HTR-8/SVneo (cell line): ENCODE data around the gene GID4.
"Not testable (repeated sequence)": the region's sequence is repeated elsewhere in the genome, so short reads cannot be mapped to it uniquely, and the experiment has no call there.

Source experiments
- DNase-seq: peaks from one replicate; pipeline ENCODE4 v3.0.0; 2011; ENCODE audit warnings: low spot score, mixed read lengths; ENCODE audit not compliant: insufficient read length
- FAIRE-seq: peaks from 2 replicates; lab custom pipeline; 2011; peaks lifted over from hg19 to GRCh38; lab: Jason Lieb, UNC

The GID4 gene

GRCh38 chr17:18038861-18039534 is at the start of gene GID4, which contains the start of gene ATPAF2:
TSS of gene GID4 (plus strand) at chr17:18039408. CDS start at chr17:18039465, 57 bp downstream.
TSS of gene ATPAF2 (minus strand) at chr17:18039168. CDS start at chr17:18039013, 155 bp downstream.
- peak; percentile 100 for FAIRE-seq
- peak; percentile 99 for DNase-seq

GRCh38 chr17:17989618-17990017 is 49.6 kb upstream of the GID4 start:
- FAIRE-seq: no peak
- DNase-seq: no peak

- no peak for DNase-seq
- FAIRE-seq: peak; percentile 94
These were observed 48.9 kb upstream of the GID4 start for GRCh38 chr17:17990282-17990681.

GRCh38 chr17:17993366-17993765 is 45.8 kb upstream of the GID4 start:
- no peak for DNase-seq
- peak; percentile 4 for FAIRE-seq

GRCh38 chr17:17993852-17994251 is 45.4 kb upstream of the GID4 start:
- DNase-seq (no peak), FAIRE-seq (no peak)

- no peak for DNase-seq
- FAIRE-seq: peak; percentile 72
These were observed 44.7 kb upstream of the GID4 start for GRCh38 chr17:17994271-17995069.

GRCh38 chr17:17995887-17996286 is 43.3 kb upstream of the GID4 start:
- FAIRE-seq, DNase-seq: not testable (repeated sequence)

GRCh38 chr17:17998934-17999333 is 40.3 kb upstream of the GID4 start:
- FAIRE-seq: peak; percentile 4
- DNase-seq: no peak

GRCh38 chr17:17999364-18000029 is 39.7 kb upstream of the GID4 start:
- no peak for DNase-seq
- no peak for FAIRE-seq

GRCh38 chr17:18000030-18000408 is 39.2 kb upstream of the GID4 start:
- FAIRE-seq (peak; percentile 99), DNase-seq (no peak)

- FAIRE-seq: peak; percentile 23
- DNase-seq: no peak
These were observed 37.0 kb upstream of the GID4 start for GRCh38 chr17:18002171-18002570.

GRCh38 chr17:18004345-18004744 is 34.9 kb upstream of the GID4 start:
- peak; percentile 86 for FAIRE-seq
- no peak for DNase-seq

GRCh38 chr17:18004884-18005305 is 34.3 kb upstream of the GID4 start:
- no peak for FAIRE-seq
- DNase-seq: no peak

- DNase-seq (no peak), FAIRE-seq (no peak)
These were observed 33.7 kb upstream of the GID4 start for GRCh38 chr17:18005496-18005895.

- DNase-seq (no peak), FAIRE-seq (peak; percentile 89)
These were observed 32.5 kb upstream of the GID4 start for GRCh38 chr17:18006495-18007239.

- FAIRE-seq: peak; percentile 28
- DNase-seq: peak; percentile 53
These were observed 30.5 kb upstream of the GID4 start for GRCh38 chr17:18008496-18009268.

GRCh38 chr17:18009609-18010420 is 29.4 kb upstream of the GID4 start:
- FAIRE-seq (peak; percentile 57), DNase-seq (no peak)

- FAIRE-seq (no peak), DNase-seq (no peak)
These were observed 27.9 kb upstream of the GID4 start for GRCh38 chr17:18011286-18011685.

GRCh38 chr17:18014006-18014405 is 25.2 kb upstream of the GID4 start:
- no peak for DNase-seq
- no peak for FAIRE-seq
